Skeletal muscle tissue (tissue), 4 donors: ENCODE data around the gene MRPL28. TPM values are rescaled to one million over a fixed set of nuclear protein-coding genes. Genes with fewer than 3 reads are reported as not detected.
"Not testable (repeated sequence)": the region's sequence is repeated elsewhere in the genome, so short reads cannot be mapped to it uniquely, and the experiment has no call there.

Experiments used
- H3K27ac ChIP-seq: one replicate; pipeline ENCODE4 v1.7.0; 2013; ENCODE audit warnings: mild to moderate bottlenecking, low read depth, low read length, inconsistent platforms
- H3K27me3 ChIP-seq, 3 donors: one replicate each; pipeline ENCODE4 v1.7.0; 2013; ENCODE audit warnings: low read length in 3 of 3; ENCODE audit not compliant: control insufficient read depth in 3 of 3, insufficient read depth in 3 of 3
- H3K36me3 ChIP-seq, 3 donors: one replicate each; pipeline ENCODE4 v1.7.0; 2013; ENCODE audit warnings: low read length in 3 of 3; ENCODE audit not compliant: control insufficient read depth in 3 of 3, insufficient read depth in 3 of 3
- H3K4me1 ChIP-seq, 3 donors: one replicate each; pipeline ENCODE4 v1.7.0; 2013; ENCODE audit warnings: low read length in 3 of 3, mild to moderate bottlenecking in 3 of 3; ENCODE audit not compliant: control insufficient read depth in 3 of 3, insufficient read depth in 3 of 3
- H3K4me3 ChIP-seq, 3 donors: one replicate each; pipeline ENCODE4 v1.7.0; 2013; ENCODE audit warnings: low read length in 3 of 3
- H3K9ac ChIP-seq, 3 donors: one replicate each; pipeline ENCODE4 v1.7.0; 2013; ENCODE audit warnings: low read length in 3 of 3, mild to moderate bottlenecking in 3 of 3, moderate library complexity in 2 of 3, low read depth in 1 of 3
- H3K9me3 ChIP-seq, 3 donors: one replicate each; pipeline ENCODE4 v1.7.0; 2013; ENCODE audit warnings: low read length in 3 of 3; ENCODE audit not compliant: control insufficient read depth in 3 of 3
- total RNA-seq: library from RNA; depleted of rRNA; stranded (reverse); fragments of >200 nt; gene quantifications from one replicate; pipeline ENCODE4 v1.2.3, GENCODE V29; 2014
- donor health status: Osteomylitis.

Gene MRPL28
- total RNA-seq, 1 donor from 2014 or later = 43.3 TPM

DNA sequence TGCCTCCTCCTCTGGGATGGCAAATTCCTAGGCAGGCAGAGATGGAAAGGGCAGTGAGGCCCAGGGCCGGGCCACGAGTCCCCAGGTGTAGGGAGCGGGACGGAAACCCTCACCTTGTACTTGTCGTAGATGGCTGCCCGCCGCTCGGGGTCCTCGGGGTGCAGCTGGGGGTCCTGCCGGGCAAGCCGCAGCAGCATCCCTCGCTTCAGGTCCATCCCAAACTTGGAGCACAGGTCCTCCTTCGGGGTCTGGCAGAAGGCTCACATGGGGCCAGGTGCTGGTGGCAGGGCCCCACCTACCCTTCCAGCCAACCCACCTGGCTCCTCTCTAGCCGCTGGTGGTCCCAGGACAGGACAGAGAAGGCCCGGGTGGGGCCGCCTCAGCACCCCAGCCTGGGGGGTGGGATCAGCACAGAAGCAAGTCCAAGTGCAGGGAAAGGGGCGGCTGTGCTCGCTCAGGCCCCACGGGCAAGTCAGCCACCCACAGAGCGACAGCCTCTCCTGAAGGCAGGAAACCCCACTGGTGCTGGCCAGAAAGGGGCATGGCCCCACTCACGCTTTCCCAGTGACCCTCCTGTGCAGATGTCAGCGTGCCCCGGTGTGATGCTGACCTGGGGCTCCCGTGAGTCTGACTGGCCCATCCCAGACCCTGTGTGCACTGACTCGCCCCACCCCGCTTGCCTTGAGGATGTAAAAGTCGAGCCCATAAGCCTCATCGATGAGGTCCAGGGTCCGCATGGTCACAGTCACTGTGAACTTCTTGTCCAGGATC lies 1.8 kb downstream of the MRPL28 start:
- Histone ChIP-seq H3K9me3 (no peaks in the 10 kb centered on the region), H3K4me1 (peaks cover 12 to 15% (median 13%) of the 10 kb centered on the region in 3 donors), H3K27ac (no peak overlapping the region), H3K9ac (no peak overlapping the region), H3K4me3 (no peak overlapping the region), H3K36me3 (peaks cover 30 to 34% (median 30%) of the 10 kb centered on the region in 3 donors), H3K27me3 (peaks cover 9 to 11% (median 10%) of the 10 kb centered on the region in 3 donors)

DNA sequence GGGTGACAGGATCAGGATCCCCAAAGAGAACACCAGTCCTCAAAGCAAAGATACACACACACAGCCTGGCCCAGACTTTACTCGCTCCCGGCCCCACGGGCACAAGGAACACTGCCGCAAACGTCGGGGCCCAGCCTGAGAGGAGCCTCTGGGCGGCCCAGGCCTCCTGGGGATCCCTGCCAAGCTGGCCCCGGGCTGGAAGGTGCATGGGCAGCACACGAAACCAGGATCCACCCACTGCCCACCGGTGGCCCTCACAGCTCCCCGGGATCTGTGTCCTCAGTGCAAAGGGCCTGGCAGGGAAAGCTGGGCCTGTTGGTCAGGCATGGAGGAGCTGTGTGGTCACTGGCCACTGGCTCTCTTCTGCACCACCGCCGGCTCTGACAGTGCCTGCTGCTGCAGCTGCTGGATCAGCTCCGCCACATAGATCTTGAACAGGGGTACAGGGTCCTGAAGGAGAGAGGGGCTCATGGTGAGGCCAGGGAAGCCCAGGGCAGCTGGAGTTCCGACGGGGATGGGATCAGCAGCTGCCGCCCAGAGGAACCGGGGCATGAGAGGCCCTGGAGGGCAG lies 2.9 kb downstream of the MRPL28 start:
- Histone ChIP-seq H3K9ac (no peak overlapping the region), H3K27me3 (peaks cover 17 to 18% (median 17%) of the 10 kb centered on the region in 3 donors), H3K4me3 (no peak overlapping the region), H3K4me1 (peaks cover 12 to 15% (median 13%) of the 10 kb centered on the region in 3 donors), H3K36me3 (peaks cover 26 to 30% (median 29%) of the 10 kb centered on the region in 3 donors), H3K27ac (no peak overlapping the region), H3K9me3 (no peaks in the 10 kb centered on the region)

- no peak overlapping the region for H3K4me3 ChIP-seq
- H3K27me3 ChIP-seq = peaks cover 17 to 22% (median 18%) of the 10 kb centered on the region in 3 donors
- no peak overlapping the region for H3K27ac ChIP-seq
- H3K9ac ChIP-seq = no peak overlapping the region
- H3K4me1 ChIP-seq = peaks cover 12 to 17% (median 15%) of the 10 kb centered on the region in 3 donors
- H3K36me3 ChIP-seq = peaks cover 23 to 26% (median 24%) of the 10 kb centered on the region in 3 donors
- H3K9me3 ChIP-seq = no peaks in the 10 kb centered on the region
Observed at GRCh38 chr16:366476-366875, 3.9 kb downstream of the MRPL28 start.

- H3K27ac ChIP-seq = no peak overlapping the region
Observed at GRCh38 chr16:364595-365491, 5.5 kb downstream of the MRPL28 start.

GRCh38 chr16:363766-364490 lies 6.4 kb downstream of the MRPL28 start:
- H3K4me3 ChIP-seq = no peak overlapping the region
- no peak overlapping the region for H3K9ac ChIP-seq
- H3K27me3 ChIP-seq = peaks cover 17 to 26% (median 18%) of the 10 kb centered on the region in 3 donors
- peaks cover 0 to 4% (median 0%) of the 10 kb centered on the region in 3 donors for H3K4me1 ChIP-seq
- no peak overlapping the region for H3K27ac ChIP-seq
- H3K36me3 ChIP-seq = peaks cover 22 to 24% (median 22%) of the 10 kb centered on the region in 3 donors
- H3K9me3 ChIP-seq = no peaks in the 10 kb centered on the region

More at GRCh38 chr16:364595-365491, 5.5 kb downstream of the MRPL28 start:
- Histone ChIP-seq H3K27me3 (peaks cover 17 to 26% (median 18%) of the 10 kb centered on the region in 3 donors), H3K9ac (peak overlapping the region in 1 of 3 donors; percentile 8), H3K4me1 (peaks cover 6 to 11% (median 6%) of the 10 kb centered on the region in 3 donors), H3K36me3 (peaks cover 23 to 26% (median 24%) of the 10 kb centered on the region in 3 donors), H3K4me3 (no peak overlapping the region), H3K9me3 (no peaks in the 10 kb centered on the region)

DNA sequence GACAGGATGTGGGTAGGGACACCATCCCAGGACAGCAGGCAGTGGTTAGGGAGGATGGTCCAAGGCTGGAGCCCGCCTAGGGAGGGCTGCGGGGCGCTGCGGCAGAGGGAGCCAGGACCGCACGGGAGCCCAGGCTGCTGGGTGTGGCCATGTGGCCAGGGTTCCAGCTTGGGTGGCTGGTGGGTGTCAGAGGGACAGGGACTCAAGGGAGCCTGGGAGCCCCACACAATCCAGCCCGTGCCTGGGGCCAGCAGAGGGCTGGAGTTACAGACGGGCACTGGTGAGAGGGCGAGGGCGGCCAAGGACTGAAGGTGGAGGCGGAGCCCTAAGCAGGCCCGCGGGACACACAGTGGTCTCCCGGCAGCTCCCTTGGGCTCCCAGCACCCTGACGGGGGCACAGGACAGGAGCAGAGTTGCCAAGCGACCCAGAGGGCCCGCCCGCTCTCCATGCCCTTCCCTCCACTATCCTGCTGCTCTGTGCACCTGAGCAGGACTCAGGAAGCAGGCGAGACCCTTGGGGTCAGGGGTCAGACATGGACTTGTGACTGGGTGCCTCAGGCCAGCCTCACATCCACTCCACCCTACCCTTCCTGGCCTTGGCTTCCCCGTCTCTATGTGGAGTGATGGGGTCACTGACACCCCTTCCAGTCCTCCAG lies 7.1 kb downstream of the MRPL28 start:
- Histone ChIP-seq H3K9me3 (no peaks in the 10 kb centered on the region), H3K4me1 (peaks cover 0 to 4% (median 0%) of the 10 kb centered on the region in 3 donors), H3K4me3 (no peak overlapping the region), H3K36me3 (peaks cover 15 to 19% (median 15%) of the 10 kb centered on the region in 3 donors), H3K9ac (no peak overlapping the region), H3K27me3 (peaks cover 17 to 26% (median 18%) of the 10 kb centered on the region in 3 donors), H3K27ac (no peak overlapping the region)

GRCh38 chr16:362702-362999 lies 7.7 kb downstream of the MRPL28 start:
- peaks cover 9 to 13% (median 10%) of the 10 kb centered on the region in 3 donors for H3K36me3 ChIP-seq
- H3K9me3 ChIP-seq, H3K27ac ChIP-seq, H3K9ac ChIP-seq, H3K4me1 ChIP-seq, H3K4me3 ChIP-seq: not testable (repeated sequence)
- H3K27me3 ChIP-seq = peaks cover 18 to 26% (median 20%) of the 10 kb centered on the region in 3 donors

- peaks cover 0 to 4% (median 0%) of the 10 kb centered on the region in 3 donors for H3K4me1 ChIP-seq
- peaks cover 18 to 26% (median 20%) of the 10 kb centered on the region in 3 donors for H3K27me3 ChIP-seq
- no peaks in the 10 kb centered on the region for H3K9me3 ChIP-seq
- no peak overlapping the region for H3K4me3 ChIP-seq
- H3K36me3 ChIP-seq = peaks cover 3 to 8% (median 4%) of the 10 kb centered on the region in 3 donors
- H3K27ac ChIP-seq = no peak overlapping the region
- no peak overlapping the region for H3K9ac ChIP-seq
Observed at GRCh38 chr16:361872-362701, 8.3 kb downstream of the MRPL28 start.
